GM06990 (cell line): Measurements from ENCODE around the gene KCNJ2.

Experiments
- DNase-seq: peaks from one replicate; pipeline ENCODE4 v3.0.0-alpha.2; 2011; ENCODE audit not compliant: insufficient read length; ENCODE audit errors: extremely low read depth
- H3K27me3 ChIP-seq: replicated peaks from 2 replicates; pipeline ENCODE4 v1.6.0; 2011; ENCODE audit warnings: low read length; ENCODE audit not compliant: control insufficient read depth, insufficient read depth
- H3K36me3 ChIP-seq: 2 replicates; pipeline ENCODE4 v1.5.1; 2011; ENCODE audit warnings: low read length; ENCODE audit not compliant: control insufficient read depth, insufficient read depth
- H3K4me3 ChIP-seq: replicated peaks from 2 replicates; pipeline ENCODE4 v1.5.1; 2011; ENCODE audit warnings: low read depth, mild to moderate bottlenecking, control low read depth, low read length
- CTCF ChIP-seq: IDR thresholded peaks from 2 replicates; pipeline ENCODE4 v1.5.1; 2011; ENCODE audit warnings: low read length, control low read depth, mild to moderate bottlenecking, inconsistent platforms; ENCODE audit not compliant: insufficient read depth, poor library complexity, severe bottlenecking

The KCNJ2 gene

GRCh38 chr17:70208825-70209555 lies 39.7 kb downstream of the KCNJ2 start:
- Histone ChIP-seq H3K27me3 (no peaks in the 10 kb centered on the region), H3K36me3 (no peaks in the 10 kb centered on the region), H3K4me3 (no peak overlapping the region)
- peak; percentile 17 for DNase-seq
- TF ChIP-seq CTCF: no peak

- no peaks in the 10 kb centered on the region for H3K27me3 ChIP-seq
- DNase-seq: no peak
- no peak overlapping the region for H3K4me3 ChIP-seq
- no peaks in the 10 kb centered on the region for H3K36me3 ChIP-seq
- TF ChIP-seq CTCF: no peak
Measured at GRCh38 chr17:70215656-70216055, 46.3 kb downstream of the KCNJ2 start.

GRCh38 chr17:70217571-70217970 lies 48.2 kb downstream of the KCNJ2 start:
- no peak for DNase-seq
- Histone ChIP-seq H3K36me3 (no peaks in the 10 kb centered on the region), H3K4me3 (no peak overlapping the region), H3K27me3 (no peaks in the 10 kb centered on the region)
- TF ChIP-seq CTCF: no peak

GRCh38 chr17:70225276-70225675 lies 55.9 kb downstream of the KCNJ2 start:
- H3K27me3 ChIP-seq: no peaks in the 10 kb centered on the region
- H3K36me3 ChIP-seq: no peaks in the 10 kb centered on the region
- DNase-seq: no peak
- TF ChIP-seq CTCF: no peak
- H3K4me3 ChIP-seq: no peak overlapping the region
